NCI-H345 treated with DMSO at 0.1 percent for 48 hours (cell line): ENCODE data around the gene CALN1.
"Not testable (repeated sequence)": the region's sequence is repeated elsewhere in the genome, so short reads cannot be mapped to it uniquely, and the experiment has no call there.

ENCODE experiments used
- DNase-seq: peaks from one replicate; lab custom pipeline; 2025; ENCODE audit not compliant: unreplicated experiment; lab: John Stamatoyannopoulos, UW

The CALN1 gene

GRCh38 chr7:72409638-72410015 is 2.5 kb downstream of the CALN1 start:
- no peak for DNase-seq

- no peak for DNase-seq
Observed at GRCh38 chr7:72408966-72409637, 3.0 kb downstream of the CALN1 start.

GRCh38 chr7:72406820-72407403 is 5.2 kb downstream of the CALN1 start:
- DNase-seq, result no peak

- DNase-seq, result no peak
Observed at GRCh38 chr7:72405871-72406270, 6.3 kb downstream of the CALN1 start.

GRCh38 chr7:72405418-72405817 is 6.7 kb downstream of the CALN1 start:
- no peak for DNase-seq

- DNase-seq, result no peak
Observed at GRCh38 chr7:72404743-72405142, 7.4 kb downstream of the CALN1 start.

- DNase-seq, result no peak
Observed at GRCh38 chr7:72403458-72404076, 8.6 kb downstream of the CALN1 start.

- DNase-seq, result no peak
Observed at GRCh38 chr7:72394016-72394415, 18.1 kb downstream of the CALN1 start.

GRCh38 chr7:72391821-72392377 is 20.2 kb downstream of the CALN1 start:
- DNase-seq, result no peak

GRCh38 chr7:72386118-72386517 is 26.0 kb downstream of the CALN1 start:
- no peak for DNase-seq

- no peak for DNase-seq
Observed at GRCh38 chr7:72362246-72362645, 49.9 kb downstream of the CALN1 start.

- no peak for DNase-seq
Observed at GRCh38 chr7:72345208-72345727, 66.9 kb downstream of the CALN1 start.

- no peak for DNase-seq
Observed at GRCh38 chr7:72343991-72344390, 68.1 kb downstream of the CALN1 start.

GRCh38 chr7:72343354-72343753 is 68.8 kb downstream of the CALN1 start:
- DNase-seq, result not testable (repeated sequence)

GRCh38 chr7:72337390-72338167 is 74.6 kb downstream of the CALN1 start:
- DNase-seq, result no peak

- DNase-seq, result no peak
Observed at GRCh38 chr7:72336632-72337389, 75.3 kb downstream of the CALN1 start.

- no peak for DNase-seq
Observed at GRCh38 chr7:72336382-72336631, 75.8 kb downstream of the CALN1 start.

- no peak for DNase-seq
Observed at GRCh38 chr7:72335561-72336381, 76.4 kb downstream of the CALN1 start.

GRCh38 chr7:72334698-72335097 is 77.4 kb downstream of the CALN1 start:
- no peak for DNase-seq

GRCh38 chr7:72334066-72334465 is 78.1 kb downstream of the CALN1 start:
- DNase-seq, result no peak
